ENCODE measurements around the gene GREM2. TPM values are rescaled to one million over a fixed set of nuclear protein-coding genes. Genes with fewer than 3 reads are reported as not detected.

GREM2 gene
- total RNA-seq, 1 donor from 2014 or later = 3.7 TPM

DNA sequence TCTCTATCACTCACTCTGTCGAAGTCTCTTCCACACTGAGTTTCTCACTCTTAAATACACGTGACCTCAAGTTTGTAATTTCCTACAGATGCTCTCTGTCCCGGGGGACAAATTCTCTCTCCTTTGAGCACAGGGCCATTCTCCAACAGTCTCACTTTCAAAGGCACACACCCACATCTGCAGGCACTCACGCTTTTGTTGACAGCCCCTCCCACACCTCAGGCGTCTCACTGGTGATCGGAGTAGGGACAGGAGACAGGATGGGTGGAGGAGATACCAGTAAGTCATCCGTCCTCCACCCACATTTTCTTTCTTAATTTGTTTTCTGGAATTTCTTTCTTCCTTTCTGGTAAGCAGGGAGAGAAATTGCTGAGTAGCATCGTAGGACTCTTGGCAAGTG, 40.6 kb upstream of the GREM2 start:
- no peak for DNase-seq
- Mint-ChIP-seq H3K36me3 (ENCODE audit: unreplicated experiment) (no peaks in the 10 kb centered on the region), H3K27me3 (ENCODE audit: unreplicated experiment) (peaks cover 4% of the 10 kb centered on the region), H3K4me3 (ENCODE audit: unreplicated experiment) (no peak overlapping the region), H3K27ac (ENCODE audit: unreplicated experiment) (no peak overlapping the region), H3K4me1 (ENCODE audit: low read depth, unreplicated experiment) (peaks cover 6% of the 10 kb centered on the region), H3K9me3 (ENCODE audit: unreplicated experiment) (no peaks in the 10 kb centered on the region)
- TF ChIP-seq, protein P1, sequence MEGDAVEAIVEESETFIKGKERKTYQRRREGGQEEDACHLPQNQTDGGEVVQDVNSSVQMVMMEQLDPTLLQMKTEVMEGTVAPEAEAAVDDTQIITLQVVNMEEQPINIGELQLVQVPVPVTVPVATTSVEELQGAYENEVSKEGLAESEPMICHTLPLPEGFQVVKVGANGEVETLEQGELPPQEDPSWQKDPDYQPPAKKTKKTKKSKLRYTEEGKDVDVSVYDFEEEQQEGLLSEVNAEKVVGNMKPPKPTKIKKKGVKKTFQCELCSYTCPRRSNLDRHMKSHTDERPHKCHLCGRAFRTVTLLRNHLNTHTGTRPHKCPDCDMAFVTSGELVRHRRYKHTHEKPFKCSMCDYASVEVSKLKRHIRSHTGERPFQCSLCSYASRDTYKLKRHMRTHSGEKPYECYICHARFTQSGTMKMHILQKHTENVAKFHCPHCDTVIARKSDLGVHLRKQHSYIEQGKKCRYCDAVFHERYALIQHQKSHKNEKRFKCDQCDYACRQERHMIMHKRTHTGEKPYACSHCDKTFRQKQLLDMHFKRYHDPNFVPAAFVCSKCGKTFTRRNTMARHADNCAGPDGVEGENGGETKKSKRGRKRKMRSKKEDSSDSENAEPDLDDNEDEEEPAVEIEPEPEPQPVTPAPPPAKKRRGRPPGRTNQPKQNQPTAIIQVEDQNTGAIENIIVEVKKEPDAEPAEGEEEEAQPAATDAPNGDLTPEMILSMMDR (IDR thresholded peaks at IDR 0.05; ENCODE audit: partially characterized antibody, unreplicated experiment) = no peak

DNA sequence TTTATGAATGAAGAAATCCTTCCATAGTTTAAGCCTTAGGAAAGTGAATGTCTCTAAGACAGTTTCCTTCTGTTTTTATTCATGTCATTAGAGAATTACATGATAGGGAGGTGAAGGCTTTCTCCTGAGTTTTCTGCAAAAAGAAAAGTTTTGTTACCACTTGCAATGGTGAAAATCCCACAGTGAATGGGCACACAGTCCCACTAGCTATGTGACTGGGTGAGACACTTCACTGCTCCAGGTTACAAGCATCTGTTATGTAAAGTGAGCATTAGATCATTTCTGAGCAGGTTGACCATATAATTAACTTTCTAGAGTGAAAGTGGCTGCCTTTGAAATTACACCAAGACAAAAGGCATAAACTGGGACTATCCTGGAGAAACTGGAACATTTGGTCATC, 38.9 kb upstream of the GREM2 start:
- no peak for DNase-seq
- TF ChIP-seq, protein P1 (IDR thresholded peaks at IDR 0.05; ENCODE audit: partially characterized antibody, unreplicated experiment) = no peak
- H3K9me3 Mint-ChIP-seq (ENCODE audit: unreplicated experiment) = no peaks in the 10 kb centered on the region
- H3K27ac Mint-ChIP-seq (ENCODE audit: unreplicated experiment) = no peak overlapping the region
- no peak overlapping the region for H3K4me3 Mint-ChIP-seq (ENCODE audit: unreplicated experiment)
- no peaks in the 10 kb centered on the region for H3K36me3 Mint-ChIP-seq (ENCODE audit: unreplicated experiment)
- H3K4me1 Mint-ChIP-seq (ENCODE audit: low read depth, unreplicated experiment) = peaks cover 6% of the 10 kb centered on the region
- H3K27me3 Mint-ChIP-seq (ENCODE audit: unreplicated experiment) = peaks cover 4% of the 10 kb centered on the region

GRCh38 chr1:240649733-240650721, 38.1 kb upstream of the GREM2 start:
- Mint-ChIP-seq H3K9me3 (ENCODE audit: unreplicated experiment) (peaks cover 1% of the 10 kb centered on the region), H3K27me3 (ENCODE audit: unreplicated experiment) (peaks cover 4% of the 10 kb centered on the region), H3K4me3 (ENCODE audit: unreplicated experiment) (no peak overlapping the region), H3K4me1 (ENCODE audit: low read depth, unreplicated experiment) (peaks cover 6% of the 10 kb centered on the region), H3K27ac (ENCODE audit: unreplicated experiment) (no peak overlapping the region), H3K36me3 (ENCODE audit: unreplicated experiment) (no peaks in the 10 kb centered on the region)
- DNase-seq = no peak
- TF ChIP-seq, protein P1 (IDR thresholded peaks at IDR 0.05; ENCODE audit: partially characterized antibody, unreplicated experiment) = no peak

GRCh38 chr1:240646571-240647240, 34.8 kb upstream of the GREM2 start:
- H3K9me3 Mint-ChIP-seq (ENCODE audit: unreplicated experiment) = peaks cover 1% of the 10 kb centered on the region
- TF ChIP-seq, protein P1 (IDR thresholded peaks at IDR 0.05; ENCODE audit: partially characterized antibody, unreplicated experiment) = no peak
- H3K36me3 Mint-ChIP-seq (ENCODE audit: unreplicated experiment) = no peaks in the 10 kb centered on the region
- no peak overlapping the region for H3K4me3 Mint-ChIP-seq (ENCODE audit: unreplicated experiment)
- no peak for DNase-seq
- peaks cover 2% of the 10 kb centered on the region for H3K27me3 Mint-ChIP-seq (ENCODE audit: unreplicated experiment)
- H3K4me1 Mint-ChIP-seq (ENCODE audit: low read depth, unreplicated experiment) = no peaks in the 10 kb centered on the region
- H3K27ac Mint-ChIP-seq (ENCODE audit: unreplicated experiment) = no peak overlapping the region

Data from glutamatergic neuron (in vitro differentiated cells).